Measurements from ENCODE around the gene DGKI.

Gene DGKI

GRCh38 chr7:137399827-137400823 lies 446.6 kb downstream of the DGKI start:
- no peak for DNase-seq

GRCh38 chr7:137396051-137396450 lies 450.7 kb downstream of the DGKI start:
- no peak for DNase-seq

- no peak for DNase-seq
Observed at GRCh38 chr7:137395420-137395819, 451.4 kb downstream of the DGKI start.

- no peak for DNase-seq
Observed at GRCh38 chr7:137393570-137393969, 453.2 kb downstream of the DGKI start.

- peak; percentile 48 for DNase-seq
Observed at GRCh38 chr7:137390076-137390475, 456.7 kb downstream of the DGKI start.

GRCh38 chr7:137388916-137389315 lies 457.9 kb downstream of the DGKI start:
- no peak for DNase-seq

- DNase-seq = no peak
Observed at GRCh38 chr7:137386966-137387365, 459.8 kb downstream of the DGKI start.

- DNase-seq = no peak
Observed at GRCh38 chr7:137381045-137381444, 465.7 kb downstream of the DGKI start.

GRCh38 chr7:137373507-137373906 lies 473.3 kb downstream of the DGKI start:
- DNase-seq = no peak

- no peak for DNase-seq
Observed at GRCh38 chr7:137371616-137372015, 475.2 kb downstream of the DGKI start.

- no peak for DNase-seq
Observed at GRCh38 chr7:137366995-137367394, 479.8 kb downstream of the DGKI start.

- no peak for DNase-seq
Observed at GRCh38 chr7:137363683-137364082, 483.1 kb downstream of the DGKI start.

GRCh38 chr7:137360087-137360679 lies 486.6 kb downstream of the DGKI start:
- DNase-seq = no peak

GRCh38 chr7:137354961-137355360 lies 491.8 kb downstream of the DGKI start:
- no peak for DNase-seq

- DNase-seq = no peak
Observed at GRCh38 chr7:137354396-137354795, 492.4 kb downstream of the DGKI start.

GRCh38 chr7:137351941-137352340 lies 494.8 kb downstream of the DGKI start:
- DNase-seq = no peak

GRCh38 chr7:137345799-137346449 lies 500.9 kb downstream of the DGKI start:
- no peak for DNase-seq

- peak; percentile 5 for DNase-seq
Observed at GRCh38 chr7:137343281-137343841, 503.4 kb downstream of the DGKI start, which contains the start of gene PTN. Gene PTN, minus strand, starts transcription at chr7:137343733. Its CDS starts 88,760 bp downstream, at chr7:137254973.

GRCh38 chr7:137342828-137343261 lies 503.9 kb downstream of the DGKI start:
- no peak for DNase-seq

GRCh38 chr7:137342265-137342664 lies 504.5 kb downstream of the DGKI start:
- DNase-seq = no peak

GRCh38 chr7:137337902-137338301 lies 508.9 kb downstream of the DGKI start:
- no peak for DNase-seq

- DNase-seq = no peak
Observed at GRCh38 chr7:137335814-137336213, 511.0 kb downstream of the DGKI start.

GRCh38 chr7:137331378-137331777 lies 515.4 kb downstream of the DGKI start:
- DNase-seq = no peak
